Left lobe of liver (tissue), 2 donors: ENCODE data around the gene LUC7L2. TPM values are rescaled to one million over a fixed set of nuclear protein-coding genes. Genes with fewer than 3 reads are reported as not detected.
"Not testable (repeated sequence)": the region's sequence is repeated elsewhere in the genome, so short reads cannot be mapped to it uniquely, and the experiment has no call there.

Source experiments
- ATAC-seq: fragments of 200-7000 bp; cut with Tn5 transposase; one replicate; pipeline ENCODE4 v1.9.1; 2020; ENCODE audit warnings: mild to moderate bottlenecking, moderate library complexity
- DNase-seq: peaks from one replicate; pipeline ENCODE4 v3.0.0-alpha.2; 2020; ENCODE audit warnings: low spot score
- total RNA-seq: library from RNA; stranded (reverse); gene quantifications from one replicate; pipeline ENCODE4 v1.2.1, GENCODE V29; 2021
- donor health status: DM: no; HTN: no; CAD: no; lungs with moderate emphysema.
- donor health status: DM: no; HTN: yes; CAD: no.

Gene LUC7L2
- total RNA-seq, 1 donor from 2014 or later = 48.3 TPM

- ATAC-seq = no peak
- no peak for DNase-seq
Observed at GRCh38 chr7:139393621-139394211, 34.0 kb downstream of the LUC7L2 start.

- no peak for ATAC-seq
Observed at GRCh38 chr7:139394540-139394939, 34.8 kb downstream of the LUC7L2 start.

GRCh38 chr7:139396323-139396951, 36.7 kb downstream of the LUC7L2 start:
- no peak for ATAC-seq
- DNase-seq = no peak

More at GRCh38 chr7:139394540-139394939, 34.8 kb downstream of the LUC7L2 start:
- no peak for DNase-seq

GRCh38 chr7:139397192-139397591, 37.5 kb downstream of the LUC7L2 start:
- ATAC-seq (no peak), DNase-seq (no peak)

- ATAC-seq = no peak
Observed at GRCh38 chr7:139403601-139404000, 43.9 kb downstream of the LUC7L2 start.

GRCh38 chr7:139407555-139407954, 47.9 kb downstream of the LUC7L2 start:
- no peak for DNase-seq
- ATAC-seq = no peak

More at GRCh38 chr7:139403601-139404000, 43.9 kb downstream of the LUC7L2 start:
- DNase-seq = no peak

GRCh38 chr7:139414743-139415402, 55.2 kb downstream of the LUC7L2 start:
- not testable (repeated sequence) for ATAC-seq, DNase-seq

GRCh38 chr7:139416405-139416804, 56.7 kb downstream of the LUC7L2 start:
- ATAC-seq = no peak

GRCh38 chr7:139417478-139417877, 57.8 kb downstream of the LUC7L2 start:
- ATAC-seq = no peak
- no peak for DNase-seq

More at GRCh38 chr7:139416405-139416804, 56.7 kb downstream of the LUC7L2 start:
- DNase-seq = no peak

GRCh38 chr7:139421123-139421522, 61.4 kb downstream of the LUC7L2 start:
- no peak for DNase-seq
- no peak for ATAC-seq

GRCh38 chr7:139422126-139422525, 62.4 kb downstream of the LUC7L2 start:
- DNase-seq (no peak), ATAC-seq (no peak)

- ATAC-seq (no peak), DNase-seq (no peak)
Observed at GRCh38 chr7:139423091-139423490, 63.4 kb downstream of the LUC7L2 start.

- ATAC-seq (no peak), DNase-seq (no peak)
Observed at GRCh38 chr7:139424004-139424403, 64.3 kb downstream of the LUC7L2 start.

GRCh38 chr7:139425701-139426100, 66.0 kb downstream of the LUC7L2 start:
- DNase-seq, ATAC-seq: not testable (repeated sequence)

- ATAC-seq (no peak), DNase-seq (no peak)
Observed at GRCh38 chr7:139426258-139427028, 66.7 kb downstream of the LUC7L2 start.

- ATAC-seq (no peak), DNase-seq (no peak)
Observed at GRCh38 chr7:139427029-139427420, 67.3 kb downstream of the LUC7L2 start.

GRCh38 chr7:139427788-139428187, 68.1 kb downstream of the LUC7L2 start:
- DNase-seq = no peak
- no peak for ATAC-seq

- not testable (repeated sequence) for ATAC-seq, DNase-seq
Observed at GRCh38 chr7:139429735-139430134, 70.0 kb downstream of the LUC7L2 start.

- ATAC-seq (no peak), DNase-seq (no peak)
Observed at GRCh38 chr7:139430443-139430842, 70.7 kb downstream of the LUC7L2 start.

GRCh38 chr7:139431010-139431409, 71.3 kb downstream of the LUC7L2 start:
- DNase-seq (no peak), ATAC-seq (no peak)

GRCh38 chr7:139431459-139431858, 71.8 kb downstream of the LUC7L2 start:
- DNase-seq (no peak), ATAC-seq (no peak)
